ENCODE results near the gene PWP2.

GRCh38 chr21:44086636-44087425 lies 20.4 kb upstream of the PWP2 start:
- TF ChIP-seq CTCF (IDR thresholded peaks at IDR 0.05): no peak
- TF ChIP-seq POLR2A (IDR thresholded peaks at IDR 0.05): no peak
- TF ChIP-seq POLR2AphosphoS5 (IDR thresholded peaks at IDR 0.05): no peak
